ENCODE measurements around the gene TIGD7. TPM values are rescaled to one million over a fixed set of nuclear protein-coding genes. Genes with fewer than 3 reads are reported as not detected.

TIGD7 gene
- total and polyA plus RNA-seq, 8 donors: 1.3 to 3.6 (median 2.4) TPM

DNA sequence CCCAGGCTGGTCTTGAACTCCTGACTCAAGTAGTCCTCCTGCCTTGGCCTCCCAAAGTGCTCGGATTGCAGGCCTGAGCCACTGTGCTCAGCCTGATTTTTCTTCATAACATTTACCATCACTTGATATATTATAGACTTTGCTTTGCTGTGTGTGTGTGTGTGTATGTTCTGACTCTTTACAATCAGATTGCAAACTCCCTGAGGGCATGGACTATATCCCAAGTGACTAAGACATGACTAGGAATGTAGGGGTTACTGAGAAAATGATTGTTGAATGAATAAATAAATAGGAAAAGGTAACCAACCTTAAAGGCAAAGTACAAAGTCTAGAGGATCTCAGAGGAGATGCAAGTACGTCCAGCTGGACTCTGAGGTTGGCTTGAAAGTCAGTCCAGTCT is 40.8 kb upstream of the TIGD7 start:
- H3K27ac ChIP-seq: no peak overlapping the region
- no peaks in the 10 kb centered on the region for H3K4me1 ChIP-seq
- H3K27me3 ChIP-seq: no peaks in the 10 kb centered on the region
- H3K36me3 ChIP-seq: no peaks in the 10 kb centered on the region
- ATAC-seq (no peak), FAIRE-seq (no peak), DNase-seq (no peak)
- no peaks in the 10 kb centered on the region for H3K9me3 ChIP-seq
- 60 to 65% methylated on average over 2 of the region's 2 CpGs for WGBS, 2 donors
- H3K4me3 ChIP-seq: no peak overlapping the region
- TF ChIP-seq, protein P1, sequence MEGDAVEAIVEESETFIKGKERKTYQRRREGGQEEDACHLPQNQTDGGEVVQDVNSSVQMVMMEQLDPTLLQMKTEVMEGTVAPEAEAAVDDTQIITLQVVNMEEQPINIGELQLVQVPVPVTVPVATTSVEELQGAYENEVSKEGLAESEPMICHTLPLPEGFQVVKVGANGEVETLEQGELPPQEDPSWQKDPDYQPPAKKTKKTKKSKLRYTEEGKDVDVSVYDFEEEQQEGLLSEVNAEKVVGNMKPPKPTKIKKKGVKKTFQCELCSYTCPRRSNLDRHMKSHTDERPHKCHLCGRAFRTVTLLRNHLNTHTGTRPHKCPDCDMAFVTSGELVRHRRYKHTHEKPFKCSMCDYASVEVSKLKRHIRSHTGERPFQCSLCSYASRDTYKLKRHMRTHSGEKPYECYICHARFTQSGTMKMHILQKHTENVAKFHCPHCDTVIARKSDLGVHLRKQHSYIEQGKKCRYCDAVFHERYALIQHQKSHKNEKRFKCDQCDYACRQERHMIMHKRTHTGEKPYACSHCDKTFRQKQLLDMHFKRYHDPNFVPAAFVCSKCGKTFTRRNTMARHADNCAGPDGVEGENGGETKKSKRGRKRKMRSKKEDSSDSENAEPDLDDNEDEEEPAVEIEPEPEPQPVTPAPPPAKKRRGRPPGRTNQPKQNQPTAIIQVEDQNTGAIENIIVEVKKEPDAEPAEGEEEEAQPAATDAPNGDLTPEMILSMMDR (IDR thresholded peaks at IDR 0.05): no peak
- intact Hi-C loops (cut with DNase I): no loop called here

DNA sequence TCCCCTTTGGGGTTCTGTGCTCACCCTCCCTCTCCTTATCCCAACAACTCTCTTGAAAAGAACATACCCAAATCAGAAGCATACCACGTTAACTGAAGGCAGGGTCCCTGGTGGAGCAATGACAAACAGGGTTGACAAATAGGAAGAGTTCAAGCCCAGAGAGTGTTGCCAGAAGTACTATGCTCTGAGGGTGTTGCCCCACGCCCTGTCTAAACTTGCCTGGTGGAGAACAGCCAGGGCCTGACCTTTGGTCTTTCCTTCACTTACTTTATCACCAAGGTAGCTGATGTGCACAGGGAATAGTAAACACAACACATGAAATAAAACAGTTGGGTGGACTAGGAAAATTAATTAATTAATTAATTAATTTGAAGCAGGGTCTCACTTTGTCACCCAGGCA is 23.4 kb upstream of the TIGD7 start:
- H3K4me3 ChIP-seq: no peak overlapping the region
- no peak for DNase-seq
- TF ChIP-seq, protein P1 (IDR thresholded peaks at IDR 0.05): no peak
- 41 to 55% methylated on average over 2 of the region's 2 CpGs for WGBS, 2 donors
- H3K36me3 ChIP-seq: no peaks in the 10 kb centered on the region
- ATAC-seq: no peak
- H3K27me3 ChIP-seq: no peaks in the 10 kb centered on the region
- intact Hi-C loops (cut with DNase I): no loop called here
- H3K4me1 ChIP-seq: no peaks in the 10 kb centered on the region
- no peak overlapping the region for H3K27ac ChIP-seq
- FAIRE-seq: no peak
- no peaks in the 10 kb centered on the region for H3K9me3 ChIP-seq

DNA sequence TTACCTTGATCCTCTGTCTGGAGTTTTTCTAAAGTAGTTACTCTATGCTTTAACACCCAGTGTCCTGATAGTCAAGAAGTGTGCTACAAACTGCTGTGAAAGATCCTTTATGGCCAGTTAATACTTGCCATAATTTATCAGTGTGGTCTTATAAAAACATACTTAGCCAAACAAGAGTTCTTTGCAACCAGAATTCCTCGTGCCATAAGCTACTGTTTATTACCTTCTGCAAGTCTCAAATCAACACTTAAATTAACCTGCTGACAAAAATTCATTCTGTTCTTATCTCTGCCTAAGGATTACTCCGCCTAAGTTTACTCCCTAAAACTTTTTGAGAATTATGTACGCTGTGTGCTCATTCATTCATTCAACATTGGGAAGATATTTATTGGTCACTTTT is 22.9 kb upstream of the TIGD7 start:
- no peak for DNase-seq
- TF ChIP-seq, protein P1 (IDR thresholded peaks at IDR 0.05): no peak
- H3K27ac ChIP-seq: no peak overlapping the region
- no peaks in the 10 kb centered on the region for H3K9me3 ChIP-seq
- no peak for ATAC-seq
- intact Hi-C loops (cut with DNase I): no loop called here
- H3K4me1 ChIP-seq: no peaks in the 10 kb centered on the region
- WGBS, 2 donors: 38 to 40% methylated on average over 3 of the region's 3 CpGs
- no peak for FAIRE-seq
- no peak overlapping the region for H3K4me3 ChIP-seq
- H3K27me3 ChIP-seq: no peaks in the 10 kb centered on the region
- no peaks in the 10 kb centered on the region for H3K36me3 ChIP-seq

DNA sequence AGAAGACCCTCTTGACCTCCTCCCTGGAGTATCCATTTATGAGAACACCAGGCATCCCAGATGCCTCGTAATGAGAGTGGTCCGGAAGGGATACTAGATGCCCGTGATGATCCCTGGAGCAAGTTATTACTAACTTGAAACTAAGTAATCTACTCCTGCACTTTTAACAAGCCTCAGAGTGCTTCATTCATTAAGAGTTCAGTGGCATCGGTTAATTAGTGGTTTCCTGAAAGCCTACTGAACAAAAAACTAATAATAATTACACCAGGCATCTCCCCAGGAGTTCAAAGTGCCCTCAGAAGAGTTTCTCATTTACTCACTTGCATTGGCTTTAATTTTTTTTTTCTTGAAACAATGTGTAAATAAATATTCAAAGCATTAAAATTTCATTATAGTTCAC is 22.3 kb upstream of the TIGD7 start:
- TF ChIP-seq, protein P1 (IDR thresholded peaks at IDR 0.05): no peak
- no peak overlapping the region for H3K4me3 ChIP-seq
- H3K27me3 ChIP-seq: no peaks in the 10 kb centered on the region
- intact Hi-C loops (cut with DNase I): no loop called here
- H3K4me1 ChIP-seq: no peaks in the 10 kb centered on the region
- no peaks in the 10 kb centered on the region for H3K36me3 ChIP-seq
- no peak overlapping the region for H3K27ac ChIP-seq
- ATAC-seq (no peak), DNase-seq (no peak), FAIRE-seq (no peak)
- H3K9me3 ChIP-seq: no peaks in the 10 kb centered on the region
- 74 to 83% methylated on average over 4 of the region's 4 CpGs for WGBS, 2 donors

DNA sequence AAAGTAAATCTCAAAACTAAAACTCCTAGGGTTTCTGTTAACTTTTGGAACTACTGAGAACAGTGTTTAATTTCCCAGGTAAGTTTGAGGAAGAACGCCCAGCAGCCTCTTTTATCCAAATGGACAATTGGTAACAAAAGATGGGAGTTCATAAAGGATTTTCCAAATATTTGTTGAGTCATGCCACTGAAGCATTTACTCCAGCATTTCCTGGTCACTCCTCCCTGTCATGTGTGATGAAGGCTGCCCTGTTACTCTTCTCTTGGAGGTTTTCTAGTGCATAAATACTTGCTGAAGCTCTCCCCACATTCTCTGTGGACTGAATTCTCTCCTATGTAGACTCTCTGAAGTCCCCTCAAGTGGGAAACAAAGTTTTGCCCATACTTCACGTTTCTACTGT is 16.6 kb upstream of the TIGD7 start:
- intact Hi-C loops (cut with DNase I): no loop called here
- Histone ChIP-seq H3K27ac (no peak overlapping the region), H3K27me3 (no peaks in the 10 kb centered on the region), H3K4me1 (no peaks in the 10 kb centered on the region), H3K9me3 (peaks cover 0 to 20% (median 4%) of the 10 kb centered on the region in 4 donors), H3K36me3 (peaks cover 3 to 13% (median 10%) of the 10 kb centered on the region in 3 donors), H3K4me3 (no peak overlapping the region)
- DNase-seq (no peak), ATAC-seq (no peak), FAIRE-seq (no peak)
- TF ChIP-seq, protein P1 (IDR thresholded peaks at IDR 0.05): no peak
- 62 to 75% methylated on average over 2 of the region's 2 CpGs for WGBS, 2 donors

Data from pancreas (tissue), 10 donors.